Ishikawa (cell line): ENCODE results near the gene KRT83.

Experiments
- CEBPB ChIP-seq: IDR thresholded peaks from 2 replicates; pipeline ENCODE4 v1.6.1; 2012
- EGR1 ChIP-seq: IDR thresholded peaks from 2 replicates; pipeline ENCODE4 v1.6.1; 2012
- EP300 ChIP-seq: IDR thresholded peaks from 2 replicates; pipeline ENCODE4 v1.6.1; 2012; ENCODE audit warnings: borderline replicate concordance
- MAX ChIP-seq: IDR thresholded peaks from 2 replicates; pipeline ENCODE4 v1.6.1; 2012
- NFIC ChIP-seq: IDR thresholded peaks from 2 replicates; pipeline ENCODE4 v1.6.1; 2012
- REST ChIP-seq: IDR thresholded peaks from 2 replicates; pipeline ENCODE4 v1.6.1; 2012; ENCODE audit warnings: low read depth, mild to moderate bottlenecking
- TAF1 ChIP-seq: IDR thresholded peaks from 2 replicates; pipeline ENCODE4 v1.6.1; 2012; ENCODE audit warnings: low read depth, mild to moderate bottlenecking
- TCF12 ChIP-seq: IDR thresholded peaks from 2 replicates; pipeline ENCODE4 v1.6.1; 2012; ENCODE audit warnings: low read depth
- TEAD4 ChIP-seq: IDR thresholded peaks from 2 replicates; pipeline ENCODE4 v1.6.1; 2012
- USF1 ChIP-seq: IDR thresholded peaks from 2 replicates; pipeline ENCODE4 v1.6.1; 2012
- YY1 ChIP-seq: IDR thresholded peaks from 2 replicates; pipeline ENCODE4 v1.6.1; 2012; ENCODE audit warnings: low read depth

GRCh38 chr12:52327052-52327829, 6.0 kb upstream of the KRT83 start:
- no peak for TF ChIP-seq REST
- peak; percentile 26; the same call in 1 of the 2 replicates for TF ChIP-seq TCF12
- TF ChIP-seq TAF1, result no peak
- no peak for TF ChIP-seq YY1
- TF ChIP-seq CEBPB, result no peak
- TF ChIP-seq EP300, result no peak; the same call in 1 of the 2 replicates
- no peak for TF ChIP-seq EGR1
- TF ChIP-seq TEAD4, result no peak; the same call in 1 of the 2 replicates
- TF ChIP-seq USF1, result no peak
- TF ChIP-seq NFIC, result 0 out of 2 replicates have a peak, but pooled peaks have one; percentile 53
- peak; percentile 63; the same call in 1 of the 2 replicates for TF ChIP-seq MAX
